ENCODE data around the gene DPP6. TPM values are rescaled to one million over a fixed set of nuclear protein-coding genes. Genes with fewer than 3 reads are reported as not detected.
"Not testable (repeated sequence)": the region's sequence is repeated elsewhere in the genome, so short reads cannot be mapped to it uniquely, and the experiment has no call there.

DPP6 gene
- total RNA-seq, 1 experiment from 2014 or later, result not detected

GRCh38 chr7:154078523-154078922 is 26.3 kb downstream of the DPP6 start:
- H3K9me3 ChIP-seq (ENCODE audit: insufficient read depth, low read depth); H3K79me2 ChIP-seq (ENCODE audit: low read depth); H2AFZ ChIP-seq; H4K20me1 ChIP-seq (ENCODE audit: insufficient read depth); intact Hi-C loops (cut with micrococcal nuclease; ENCODE audit: unreplicated experiment); H3K9me2 ChIP-seq (ENCODE audit: insufficient read depth); DNase-seq; H3K4me1 ChIP-seq (replicated peaks; ENCODE audit: insufficient read depth); H3K4me2 ChIP-seq; H3K4me3 ChIP-seq; H3K27ac ChIP-seq; H3K36me3 ChIP-seq (ENCODE audit: low read depth); H3F3A ChIP-seq (ENCODE audit: insufficient read depth, low read depth); BruUV-seq (replicated peaks); POLR2A ChIA-PET (ENCODE audit: unreplicated experiment): not testable (repeated sequence)
- CTCF ChIA-PET, result interaction anchor here (0.7 kb wide), 1 partner anchor 1953 kb away, joined by 3 read pairs; no protein-coding TSS in a partner anchor
- peaks cover 11% of the 10 kb centered on the region; the same call in 1 of the 2 replicates for H3K27me3 ChIP-seq (ENCODE audit: insufficient read depth, low read depth)

GRCh38 chr7:154080249-154080648 is 28.1 kb downstream of the DPP6 start:
- H3K4me3 ChIP-seq; H4K20me1 ChIP-seq (ENCODE audit: insufficient read depth); H3K4me2 ChIP-seq; DNase-seq; H3K79me2 ChIP-seq (ENCODE audit: low read depth); H3F3A ChIP-seq (ENCODE audit: insufficient read depth, low read depth); BruUV-seq (replicated peaks); H3K4me1 ChIP-seq (replicated peaks; ENCODE audit: insufficient read depth); H3K36me3 ChIP-seq (ENCODE audit: low read depth); H3K9me3 ChIP-seq (ENCODE audit: insufficient read depth, low read depth); CTCF ChIA-PET; H3K9me2 ChIP-seq (ENCODE audit: insufficient read depth); H3K27ac ChIP-seq; intact Hi-C loops (cut with micrococcal nuclease; ENCODE audit: unreplicated experiment); POLR2A ChIA-PET (ENCODE audit: unreplicated experiment); H2AFZ ChIP-seq: not testable (repeated sequence)
- peaks cover 11% of the 10 kb centered on the region; the same call in 1 of the 2 replicates for H3K27me3 ChIP-seq (ENCODE audit: insufficient read depth, low read depth)

DNA sequence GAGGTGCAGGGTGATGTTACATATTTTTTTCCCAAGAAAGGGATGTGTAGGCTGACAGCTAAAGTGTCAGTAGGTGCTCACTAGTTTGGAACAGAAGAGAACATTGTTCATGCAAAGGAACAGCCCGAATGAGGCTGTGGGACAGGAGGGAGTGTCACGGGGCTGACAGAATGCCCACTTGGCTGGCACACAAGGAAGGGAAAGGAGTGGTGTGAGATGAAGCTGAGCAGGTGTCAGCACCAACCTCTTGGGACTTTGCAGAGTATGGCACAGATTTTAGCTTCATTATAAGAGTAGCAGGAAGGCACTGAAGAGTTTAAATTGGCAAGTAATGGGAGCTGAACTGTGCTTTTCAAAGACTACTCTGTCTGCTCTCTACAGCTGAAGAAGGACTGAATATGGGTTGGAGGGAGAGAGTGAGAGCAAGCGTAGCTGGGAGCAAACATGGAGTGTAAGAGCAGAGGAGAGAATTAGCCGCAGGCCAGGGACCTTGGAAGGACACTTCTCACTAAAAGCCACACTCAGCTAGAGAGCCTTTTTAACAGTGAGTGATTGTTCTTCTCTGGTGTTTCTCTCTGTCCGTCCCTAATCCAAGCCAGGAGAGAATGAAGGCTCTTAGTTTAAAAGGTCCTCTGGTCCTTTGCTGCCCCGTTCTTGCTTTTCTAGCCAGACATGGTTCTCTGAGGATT is 35.0 kb downstream of the DPP6 start:
- H3K27ac ChIP-seq; H3K4me2 ChIP-seq; H3K9me3 ChIP-seq (ENCODE audit: insufficient read depth, low read depth); H3F3A ChIP-seq (ENCODE audit: insufficient read depth, low read depth); CTCF ChIA-PET; H3K4me3 ChIP-seq; H3K9me2 ChIP-seq (ENCODE audit: insufficient read depth); H3K4me1 ChIP-seq (replicated peaks; ENCODE audit: insufficient read depth); H2AFZ ChIP-seq; H3K36me3 ChIP-seq (ENCODE audit: low read depth); H3K79me2 ChIP-seq (ENCODE audit: low read depth); H3K27me3 ChIP-seq (ENCODE audit: insufficient read depth, low read depth); H4K20me1 ChIP-seq (ENCODE audit: insufficient read depth); BruUV-seq (replicated peaks); intact Hi-C loops (cut with micrococcal nuclease; ENCODE audit: unreplicated experiment); DNase-seq; POLR2A ChIA-PET (ENCODE audit: unreplicated experiment): not testable (repeated sequence)

GRCh38 chr7:154092093-154092492 is 39.9 kb downstream of the DPP6 start:
- not testable (repeated sequence) for H3K4me2 ChIP-seq; BruUV-seq (replicated peaks); H2AFZ ChIP-seq

DNA sequence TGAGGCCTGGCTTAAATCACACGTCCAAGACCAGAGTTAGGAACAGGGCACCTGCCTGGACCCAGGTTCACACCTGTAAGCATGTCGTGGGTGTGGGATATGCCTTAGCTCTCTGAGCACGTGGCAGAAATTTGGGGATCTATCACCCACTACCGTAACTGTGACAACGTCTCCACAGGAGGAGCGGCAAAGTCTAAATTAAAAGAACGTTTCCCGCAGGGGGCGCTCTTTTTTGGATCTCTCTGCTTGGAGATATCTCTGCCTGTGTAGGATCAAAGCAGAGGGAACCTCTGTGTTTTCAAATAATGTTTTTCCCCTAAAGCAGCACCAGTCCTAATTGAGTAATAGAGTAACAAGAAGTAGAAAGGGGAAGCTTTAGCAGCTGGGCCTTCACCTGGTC is 43.0 kb downstream of the DPP6 start:
- H3K79me2 ChIP-seq (ENCODE audit: low read depth); H3K9me2 ChIP-seq (ENCODE audit: insufficient read depth); H3K27ac ChIP-seq; H3K4me1 ChIP-seq (replicated peaks; ENCODE audit: insufficient read depth); DNase-seq; CTCF ChIA-PET; H3K27me3 ChIP-seq (ENCODE audit: insufficient read depth, low read depth); H4K20me1 ChIP-seq (ENCODE audit: insufficient read depth); H3K9me3 ChIP-seq (ENCODE audit: insufficient read depth, low read depth); H3K4me3 ChIP-seq; H3F3A ChIP-seq (ENCODE audit: insufficient read depth, low read depth); intact Hi-C loops (cut with micrococcal nuclease; ENCODE audit: unreplicated experiment); BruUV-seq (replicated peaks); H3K4me2 ChIP-seq; POLR2A ChIA-PET (ENCODE audit: unreplicated experiment); H2AFZ ChIP-seq; H3K36me3 ChIP-seq (ENCODE audit: low read depth): not testable (repeated sequence)

More at GRCh38 chr7:154092093-154092492, 39.9 kb downstream of the DPP6 start:
- H3K27ac ChIP-seq; CTCF ChIA-PET; DNase-seq; POLR2A ChIA-PET (ENCODE audit: unreplicated experiment); H3K27me3 ChIP-seq (ENCODE audit: insufficient read depth, low read depth); H3K36me3 ChIP-seq (ENCODE audit: low read depth); H3K9me3 ChIP-seq (ENCODE audit: insufficient read depth, low read depth); H3K9me2 ChIP-seq (ENCODE audit: insufficient read depth); H3K4me1 ChIP-seq (replicated peaks; ENCODE audit: insufficient read depth); H3K4me3 ChIP-seq; H3F3A ChIP-seq (ENCODE audit: insufficient read depth, low read depth); intact Hi-C loops (cut with micrococcal nuclease; ENCODE audit: unreplicated experiment); H3K79me2 ChIP-seq (ENCODE audit: low read depth); H4K20me1 ChIP-seq (ENCODE audit: insufficient read depth): not testable (repeated sequence)

DNA sequence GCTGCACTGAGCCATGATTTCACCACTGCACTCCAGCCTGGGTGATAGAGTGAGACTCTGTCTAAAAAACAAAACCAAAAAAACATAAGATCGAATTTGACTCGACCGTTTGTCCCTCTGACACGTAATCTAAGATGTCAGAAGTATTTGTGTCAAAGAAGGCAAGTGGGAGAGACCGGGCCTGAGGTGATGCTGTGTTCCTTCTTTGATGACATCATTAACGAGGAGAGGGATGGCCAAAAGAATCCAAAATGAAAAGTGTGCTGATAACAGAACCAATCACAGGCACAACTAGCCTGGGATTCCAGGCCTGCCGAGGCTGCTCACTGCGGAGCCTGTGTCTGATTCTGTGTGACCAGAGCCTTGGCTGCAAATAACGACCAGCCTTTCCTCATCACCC is 52.9 kb downstream of the DPP6 start:
- BruUV-seq (replicated peaks); H3K4me3 ChIP-seq; H3K9me2 ChIP-seq (ENCODE audit: insufficient read depth); H3K27ac ChIP-seq; H3K4me2 ChIP-seq; intact Hi-C loops (cut with micrococcal nuclease; ENCODE audit: unreplicated experiment); H3F3A ChIP-seq (ENCODE audit: insufficient read depth, low read depth); H3K79me2 ChIP-seq (ENCODE audit: low read depth); H3K4me1 ChIP-seq (replicated peaks; ENCODE audit: insufficient read depth); CTCF ChIA-PET; DNase-seq; H3K9me3 ChIP-seq (ENCODE audit: insufficient read depth, low read depth); H3K36me3 ChIP-seq (ENCODE audit: low read depth); H4K20me1 ChIP-seq (ENCODE audit: insufficient read depth); H2AFZ ChIP-seq; POLR2A ChIA-PET (ENCODE audit: unreplicated experiment): not testable (repeated sequence)
- peaks cover 32% of the 10 kb centered on the region for H3K27me3 ChIP-seq (ENCODE audit: insufficient read depth, low read depth)

- H3K4me1 ChIP-seq (replicated peaks; ENCODE audit: insufficient read depth); H3K27ac ChIP-seq; H4K20me1 ChIP-seq (ENCODE audit: insufficient read depth); H2AFZ ChIP-seq; H3F3A ChIP-seq (ENCODE audit: insufficient read depth, low read depth); H3K4me2 ChIP-seq; CTCF ChIA-PET; H3K79me2 ChIP-seq (ENCODE audit: low read depth); BruUV-seq (replicated peaks); DNase-seq; H3K9me3 ChIP-seq (ENCODE audit: insufficient read depth, low read depth); H3K9me2 ChIP-seq (ENCODE audit: insufficient read depth); intact Hi-C loops (cut with micrococcal nuclease; ENCODE audit: unreplicated experiment); H3K4me3 ChIP-seq; POLR2A ChIA-PET (ENCODE audit: unreplicated experiment); H3K27me3 ChIP-seq (ENCODE audit: insufficient read depth, low read depth); H3K36me3 ChIP-seq (ENCODE audit: low read depth): not testable (repeated sequence)
Measured at GRCh38 chr7:154109615-154110014, 57.4 kb downstream of the DPP6 start.
